CD14-positive monocyte (primary cell): ENCODE results near the gene BRIP1. TPM values are rescaled to one million over a fixed set of nuclear protein-coding genes. Genes with fewer than 3 reads are reported as not detected.

Experiments
- DNase-seq, 3 donors: peaks; one replicate each; pipeline ENCODE4 v3.0.0-alpha.2; 2011 to 2022
- H2AFZ ChIP-seq: 2 replicates; pipeline ENCODE4 v1.6.0; 2012; ENCODE audit warnings: mild to moderate bottlenecking, low read depth, low read length, inconsistent platforms; ENCODE audit not compliant: insufficient read depth, poor library complexity, severe bottlenecking
- H3K27ac ChIP-seq, 2 donors: 1 replicate in 1 of 2; 2 replicates in 1 of 2; pipeline ENCODE4 v1.5.1; 2012 to 2013; ENCODE audit warnings: low read length in 2 of 2, control low read depth in 1 of 2, inconsistent platforms in 1 of 2, low read depth in 1 of 2, mild to moderate bottlenecking in 1 of 2
- H3K27me3 ChIP-seq, 2 donors: one replicate each; pipeline versions ENCODE4 v1.6.0 to v1.6.1; 2011 to 2013; ENCODE audit warnings: low read length in 2 of 2; ENCODE audit not compliant: control insufficient read depth in 2 of 2, insufficient read depth in 2 of 2
- H3K36me3 ChIP-seq, 2 donors: replicated peaks in 1 of 2; 1 replicate in 1 of 2; 2 replicates in 1 of 2; pipeline versions ENCODE4 v1.5.1 to v1.6.1; 2012 to 2013; ENCODE audit warnings: low read length in 2 of 2, control low read depth in 1 of 2, inconsistent platforms in 1 of 2, mild to moderate bottlenecking in 1 of 2; ENCODE audit not compliant: insufficient read depth in 2 of 2, control insufficient read depth in 1 of 2
- H3K4me1 ChIP-seq, 2 donors: 1 replicate in 1 of 2; 2 replicates in 1 of 2; pipeline versions ENCODE4 v1.5.1 to v1.6.1; 2012 to 2013; ENCODE audit warnings: low read length in 2 of 2, control low read depth in 1 of 2, inconsistent platforms in 1 of 2, mild to moderate bottlenecking in 1 of 2, moderate library complexity in 1 of 2; ENCODE audit not compliant: insufficient read depth in 2 of 2, control insufficient read depth in 1 of 2
- H3K4me2 ChIP-seq: replicated peaks from 2 replicates; pipeline ENCODE3; 2012; ENCODE audit warnings: low read length, moderate library complexity, mild to moderate bottlenecking; ENCODE audit not compliant: poor library complexity, severe bottlenecking; ENCODE audit errors: extremely low read depth
- H3K4me3 ChIP-seq, 3 experiments: fragments of 200-600 bp in 1 of 3; sonication (generic) in 1 of 3; replicated peaks in 1 of 3; 1 replicate in 2 of 3; 2 replicates in 1 of 3; pipeline ENCODE4 v1.5.1; 2011 to 2013; ENCODE audit warnings: low read length in 3 of 3, mild to moderate bottlenecking in 3 of 3, control low read depth in 2 of 3, low read depth in 2 of 3, inconsistent platforms in 1 of 3, moderate library complexity in 1 of 3
- H3K79me2 ChIP-seq: 2 replicates; pipeline ENCODE4 v1.6.0; 2012; ENCODE audit warnings: mild to moderate bottlenecking, control low read depth, inconsistent platforms, low read length, moderate library complexity; ENCODE audit not compliant: insufficient read depth
- H3K9ac ChIP-seq: 2 replicates; pipeline ENCODE4 v1.6.0; 2017; ENCODE audit warnings: low read length, mild to moderate bottlenecking; ENCODE audit not compliant: insufficient read depth, poor library complexity, severe bottlenecking
- H3K9me3 ChIP-seq, 2 donors: replicated peaks in 1 of 2; 1 replicate in 1 of 2; 2 replicates in 1 of 2; pipeline versions ENCODE4 v1.5.1 to v1.6.1; 2012 to 2013; ENCODE audit warnings: low read length in 2 of 2, control low read depth in 1 of 2; ENCODE audit not compliant: control insufficient read depth in 1 of 2, insufficient read depth in 1 of 2
- H4K20me1 ChIP-seq: 2 replicates; pipeline ENCODE4 v1.6.0; 2012; ENCODE audit warnings: mild to moderate bottlenecking, low read length, control low read depth, moderate library complexity; ENCODE audit not compliant: insufficient read depth
- H3K27ac Mint-ChIP-seq, 7 donors: one replicate each; pipeline ENCODE4 v1.8.0; 2020; ENCODE audit warnings: mild to moderate bottlenecking in 7 of 7, mixed read lengths in 7 of 7, moderate library complexity in 6 of 7, inconsistent platforms in 2 of 7
- H3K27me3 Mint-ChIP-seq, 3 donors: one replicate each; pipeline ENCODE4 v1.8.0; 2021 to 2022; ENCODE audit warnings: low read depth in 3 of 3, mild to moderate bottlenecking in 3 of 3, mixed read lengths in 3 of 3, moderate library complexity in 3 of 3, inconsistent platforms in 1 of 3
- H3K36me3 Mint-ChIP-seq, 2 donors: one replicate each; pipeline ENCODE4 v1.8.0; 2020; ENCODE audit warnings: mixed read lengths in 2 of 2, inconsistent platforms in 1 of 2, mild to moderate bottlenecking in 1 of 2
- H3K4me1 Mint-ChIP-seq: one replicate; pipeline ENCODE4 v1.8.0; 2020; ENCODE audit warnings: mild to moderate bottlenecking, mixed read lengths
- H3K4me3 Mint-ChIP-seq, 2 donors: one replicate each; pipeline ENCODE4 v1.8.0; 2020; ENCODE audit warnings: mild to moderate bottlenecking in 2 of 2, mixed read lengths in 2 of 2, moderate library complexity in 1 of 2
- H3K9me3 Mint-ChIP-seq, 7 donors: one replicate each; pipeline ENCODE4 v1.8.0; 2020 to 2022; ENCODE audit warnings: mixed read lengths in 7 of 7, mild to moderate bottlenecking in 6 of 7, moderate library complexity in 6 of 7, inconsistent platforms in 2 of 7
- WGBS: methylation state at CpG from one replicate; pipeline ENCODE4 v1.1.5; 2013; ENCODE audit warnings: missing lambda C conversion rate; ENCODE audit not compliant: insufficient coverage; 5-methylcytosine and 5-hydroxymethylcytosine counted together
- intact Hi-C, 2 donors: fragments of 100-400 bp; cut with micrococcal nuclease; formaldehyde crosslinking; loops; one replicate each; pipeline versions ENCODE4 v1.15.0 to v1.15.1; 2023
- polyA plus RNA-seq, 3 donors: library from polyadenylated mRNA; depleted of rRNA in 1 of 3; unstranded in 2 of 3; stranded (reverse) in 1 of 3; fragments of 300-500 nt in 2 of 3; fragments of >200 nt in 1 of 3; fragmentation: Illumina TruSeq in 2 of 3; gene quantifications; 1 replicate in 2 of 3; 2 replicates in 1 of 3; pipeline ENCODE4 v1.2.3, GENCODE V29; 2012 to 2021
- TF ChIP-seq, protein P1 (sequence below): fragments of 200-600 bp; IDR thresholded peaks from one replicate; pipeline ENCODE4 v1.8.0; 2022; ENCODE audit warnings: antibody characterized with exemption, mild to moderate bottlenecking

Gene BRIP1
- polyA plus RNA-seq, 3 donors: 0.11 to 0.12 TPM; not detected in 1

DNA sequence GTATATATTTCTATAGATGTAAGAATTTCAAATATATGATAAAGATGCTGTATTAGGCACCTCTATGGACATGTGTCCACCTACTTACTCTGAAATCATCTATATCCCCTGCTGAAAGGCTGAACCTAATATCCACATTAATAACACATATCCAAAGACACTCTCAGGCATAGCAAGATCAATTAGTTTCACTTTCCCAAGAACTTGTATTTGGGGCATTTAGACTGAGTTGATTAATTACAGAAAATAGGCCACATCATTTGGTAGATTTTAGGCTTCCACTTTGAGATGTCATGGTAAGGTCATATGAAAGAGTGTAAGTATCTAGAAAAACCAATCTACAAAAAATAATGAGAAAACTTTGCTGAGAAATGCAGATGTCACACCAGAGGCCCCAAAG, 45.1 kb downstream of the BRIP1 start:
- Histone ChIP-seq H3K27me3 (no peaks in the 10 kb centered on the region), H4K20me1 (no peaks in the 10 kb centered on the region), H2AFZ (no peak overlapping the region), H3K36me3 (peaks cover 0 to 5% of the 10 kb centered on the region in 2 donors), H3K9ac (no peak overlapping the region), H3K4me1 (peaks cover 10 to 16% of the 10 kb centered on the region in 2 donors), H3K4me2 (no peak overlapping the region), H3K4me3 (no peak overlapping the region), H3K27ac (no peak overlapping the region), H3K79me2 (no peaks in the 10 kb centered on the region), H3K9me3 (peaks cover 0 to 6% of the 10 kb centered on the region in 2 donors)
- DNase-seq: no peak
- TF ChIP-seq, protein P1, sequence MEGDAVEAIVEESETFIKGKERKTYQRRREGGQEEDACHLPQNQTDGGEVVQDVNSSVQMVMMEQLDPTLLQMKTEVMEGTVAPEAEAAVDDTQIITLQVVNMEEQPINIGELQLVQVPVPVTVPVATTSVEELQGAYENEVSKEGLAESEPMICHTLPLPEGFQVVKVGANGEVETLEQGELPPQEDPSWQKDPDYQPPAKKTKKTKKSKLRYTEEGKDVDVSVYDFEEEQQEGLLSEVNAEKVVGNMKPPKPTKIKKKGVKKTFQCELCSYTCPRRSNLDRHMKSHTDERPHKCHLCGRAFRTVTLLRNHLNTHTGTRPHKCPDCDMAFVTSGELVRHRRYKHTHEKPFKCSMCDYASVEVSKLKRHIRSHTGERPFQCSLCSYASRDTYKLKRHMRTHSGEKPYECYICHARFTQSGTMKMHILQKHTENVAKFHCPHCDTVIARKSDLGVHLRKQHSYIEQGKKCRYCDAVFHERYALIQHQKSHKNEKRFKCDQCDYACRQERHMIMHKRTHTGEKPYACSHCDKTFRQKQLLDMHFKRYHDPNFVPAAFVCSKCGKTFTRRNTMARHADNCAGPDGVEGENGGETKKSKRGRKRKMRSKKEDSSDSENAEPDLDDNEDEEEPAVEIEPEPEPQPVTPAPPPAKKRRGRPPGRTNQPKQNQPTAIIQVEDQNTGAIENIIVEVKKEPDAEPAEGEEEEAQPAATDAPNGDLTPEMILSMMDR: no peak
- H3K36me3 Mint-ChIP-seq: peaks cover 16 to 30% of the 10 kb centered on the region in 2 donors
- H3K27me3 Mint-ChIP-seq: no peaks in the 10 kb centered on the region
- peaks cover 2 to 6% (median 5%) of the 10 kb centered on the region in 7 donors for H3K9me3 Mint-ChIP-seq
- no peak overlapping the region for H3K4me3 Mint-ChIP-seq
- H3K27ac Mint-ChIP-seq: peak overlapping the region in 1 of 7 donors; percentile 5
- H3K4me1 Mint-ChIP-seq: peaks cover 13% of the 10 kb centered on the region
- intact Hi-C loops: no loop called here

DNA sequence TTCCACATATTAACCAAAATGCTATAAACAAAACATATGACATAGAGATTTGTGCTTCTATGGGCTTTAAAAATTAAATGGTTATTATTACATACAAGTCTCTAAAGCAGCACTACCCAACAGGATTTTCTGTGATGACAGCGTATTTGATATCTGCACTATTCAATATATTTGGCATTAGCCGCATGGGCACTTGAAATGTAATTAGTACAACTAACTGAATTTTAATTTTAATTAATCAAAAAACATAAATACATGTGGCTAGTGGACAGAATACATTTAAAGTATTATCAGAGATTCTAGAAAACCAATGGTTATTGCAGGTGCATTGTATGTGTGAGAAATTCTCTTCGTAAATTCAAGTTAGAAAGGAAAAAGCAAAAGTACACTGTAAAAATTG, 45.9 kb downstream of the BRIP1 start:
- intact Hi-C loops: no loop called here
- H3K4me1 ChIP-seq: peaks cover 10 to 16% of the 10 kb centered on the region in 2 donors
- peaks cover 0 to 6% of the 10 kb centered on the region in 2 donors for H3K9me3 ChIP-seq
- Mint-ChIP-seq H3K9me3 (peaks cover 2 to 6% (median 5%) of the 10 kb centered on the region in 7 donors), H3K27ac (no peak overlapping the region), H3K4me3 (no peak overlapping the region), H3K27me3 (no peaks in the 10 kb centered on the region), H3K4me1 (peaks cover 19% of the 10 kb centered on the region), H3K36me3 (peaks cover 15 to 25% of the 10 kb centered on the region in 2 donors)
- TF ChIP-seq, protein P1: no peak
- no peak overlapping the region for H3K9ac ChIP-seq
- no peak overlapping the region for H3K4me2 ChIP-seq
- H3K79me2 ChIP-seq: no peaks in the 10 kb centered on the region
- peaks cover 0 to 5% of the 10 kb centered on the region in 2 donors for H3K36me3 ChIP-seq
- no peak overlapping the region for H2AFZ ChIP-seq
- DNase-seq: no peak
- H4K20me1 ChIP-seq: no peaks in the 10 kb centered on the region
- no peak overlapping the region for H3K4me3 ChIP-seq
- no CpG with 5 or more reads among the region's 3 CpGs for WGBS
- no peaks in the 10 kb centered on the region for H3K27me3 ChIP-seq
- no peak overlapping the region for H3K27ac ChIP-seq
